Dermis microvascular lymphatic vessel endothelial cell (primary cell): ENCODE data around the gene SBF2. TPM values are rescaled to one million over a fixed set of nuclear protein-coding genes. Genes with fewer than 3 reads are reported as not detected.

Experiments used
- DNase-seq, 2 donors: peaks; one replicate each; pipeline versions ENCODE4 v3.0.0 to v3.0.0-alpha.2; 2010; ENCODE audit warnings: low read depth in 2 of 2
- total RNA-seq: library from RNA; depleted of rRNA; stranded (reverse); fragments of >200 nt; gene quantifications from 2 replicates; pipeline ENCODE4 v1.2.1, GENCODE V29; 2014

SBF2 gene
- total RNA-seq, 1 donor from 2014 or later = 31.7 TPM

- no peak for DNase-seq
These were observed 390.4 kb downstream of the SBF2 start for GRCh38 chr11:9903579-9903978.

GRCh38 chr11:9901943-9902342 is 392.1 kb downstream of the SBF2 start:
- DNase-seq = no peak

- peak in 1 of 2 donors; percentile 53 for DNase-seq
These were observed 393.8 kb downstream of the SBF2 start for GRCh38 chr11:9900253-9900652.

GRCh38 chr11:9899676-9900075 is 394.3 kb downstream of the SBF2 start:
- DNase-seq = no peak

GRCh38 chr11:9896902-9897301 is 397.1 kb downstream of the SBF2 start:
- DNase-seq = no peak

- DNase-seq = no peak
These were observed 399.0 kb downstream of the SBF2 start for GRCh38 chr11:9895006-9895405.

- DNase-seq = peak in 1 of 2 donors; percentile 11
These were observed 400.5 kb downstream of the SBF2 start for GRCh38 chr11:9893474-9893873.

- DNase-seq = peak in 1 of 2 donors; percentile 1
These were observed 405.1 kb downstream of the SBF2 start for GRCh38 chr11:9888938-9889337.

GRCh38 chr11:9887472-9887871 is 406.5 kb downstream of the SBF2 start:
- no peak for DNase-seq

GRCh38 chr11:9886595-9886994 is 407.4 kb downstream of the SBF2 start:
- no peak for DNase-seq

- no peak for DNase-seq
These were observed 409.4 kb downstream of the SBF2 start for GRCh38 chr11:9884601-9885000.

GRCh38 chr11:9880657-9881056 is 413.4 kb downstream of the SBF2 start:
- DNase-seq = no peak

GRCh38 chr11:9878936-9879335 is 415.1 kb downstream of the SBF2 start:
- no peak for DNase-seq

GRCh38 chr11:9876331-9876730 is 417.7 kb downstream of the SBF2 start:
- no peak for DNase-seq

- DNase-seq = peak; percentile 33 to 78
These were observed 418.2 kb downstream of the SBF2 start for GRCh38 chr11:9875862-9876261.

- DNase-seq = peak in 1 of 2 donors; percentile 80
These were observed 418.6 kb downstream of the SBF2 start for GRCh38 chr11:9875399-9875798.

GRCh38 chr11:9874466-9874865 is 419.6 kb downstream of the SBF2 start:
- DNase-seq = no peak

- DNase-seq = no peak
These were observed 425.4 kb downstream of the SBF2 start for GRCh38 chr11:9868641-9869040.

- peak; percentile 57 to 72 for DNase-seq
These were observed 431.0 kb downstream of the SBF2 start for GRCh38 chr11:9862981-9863380.

- DNase-seq = peak; percentile 69 to 72
These were observed 431.9 kb downstream of the SBF2 start for GRCh38 chr11:9861860-9862725.

GRCh38 chr11:9859554-9860305 is 434.3 kb downstream of the SBF2 start:
- no peak for DNase-seq

- peak in 1 of 2 donors; percentile 22 for DNase-seq
These were observed 435.2 kb downstream of the SBF2 start for GRCh38 chr11:9858822-9859221.

- peak in 1 of 2 donors; percentile 23 for DNase-seq
These were observed 435.8 kb downstream of the SBF2 start for GRCh38 chr11:9858218-9858617.
